Measurements from ENCODE around the gene SLC4A2.
A peak's percentile ranks its signal among the peaks of the same experiment; 100 is the strongest.

The SLC4A2 gene

GRCh38 chr7:151104411-151105235 lies 45.2 kb downstream of the SLC4A2 start:
- H2BK5ac ChIP-seq (ENCODE audit: low read length): no peak overlapping the region
- no peak overlapping the region for H3K9ac ChIP-seq (ENCODE audit: low read depth, low read length, poor library complexity)
- H4K8ac ChIP-seq (ENCODE audit: low read depth, low read length): no peak overlapping the region
- H3K27me3 ChIP-seq (ENCODE audit: control insufficient read depth in 3 of 3, insufficient read depth in 3 of 3, low read depth in 1 of 3, low read length in 3 of 3): no peaks in the 10 kb centered on the region
- H3K79me1 ChIP-seq (ENCODE audit: low read depth, low read length): peaks cover 15% of the 10 kb centered on the region
- H2AK5ac ChIP-seq (ENCODE audit: low read depth, low read length): no peak overlapping the region
- H2BK15ac ChIP-seq (ENCODE audit: low read length): no peak overlapping the region
- no peak overlapping the region for H4K91ac ChIP-seq (ENCODE audit: low read depth, low read length, poor library complexity)
- H3K9me3 ChIP-seq (replicated peaks in 1 of 2; ENCODE audit: control insufficient read depth in 2 of 2, insufficient read depth in 1 of 2, low read depth in 1 of 2, low read length in 2 of 2): no peaks in the 10 kb centered on the region
- H3K4me2 ChIP-seq (ENCODE audit: insufficient read depth, low read length, poor library complexity, severe bottlenecking): no peak overlapping the region
- no peak overlapping the region for H2AFZ ChIP-seq (ENCODE audit: low read length)
- peaks cover 4 to 8% of the 10 kb centered on the region in 2 donors for H3K4me1 ChIP-seq (ENCODE audit: control insufficient read depth in 2 of 2, insufficient read depth in 1 of 2, low read depth in 1 of 2, low read length in 2 of 2)
- no peak overlapping the region for H3K27ac ChIP-seq (replicated peaks; ENCODE audit: low read length)
- H3K4ac ChIP-seq (ENCODE audit: low read length): no peak overlapping the region
- no peak for DNase-seq (ENCODE audit: low spot score)
- no peak overlapping the region for H2BK12ac ChIP-seq (ENCODE audit: low read length)
- H3K18ac ChIP-seq (ENCODE audit: low read length): no peak overlapping the region
- H2BK120ac ChIP-seq (ENCODE audit: low read depth, low read length): no peak overlapping the region
- H3K14ac ChIP-seq (ENCODE audit: low read length): no peak overlapping the region
- H3K36me3 ChIP-seq (replicated peaks in 1 of 2; ENCODE audit: control insufficient read depth in 2 of 2, insufficient read depth in 2 of 2, low read length in 2 of 2): peaks cover 5 to 29% of the 10 kb centered on the region in 2 donors
- H3K4me3 ChIP-seq (ENCODE audit: low read length in 2 of 2): no peak overlapping the region
- no CpG with 5 or more reads among the region's 23 CpGs for WGBS, 2 donors (ENCODE audit: extremely low coverage in 2 of 2, insufficient read length in 2 of 2, insufficient replicate concordance in 1 of 2)
- no peak overlapping the region for H3K23ac ChIP-seq (ENCODE audit: low read depth, low read length, poor library complexity)

- H3K4me1 ChIP-seq (ENCODE audit: control insufficient read depth in 2 of 2, insufficient read depth in 1 of 2, low read depth in 1 of 2, low read length in 2 of 2): peaks cover 0 to 12% of the 10 kb centered on the region in 2 donors
- no peak overlapping the region for H3K4ac ChIP-seq (ENCODE audit: low read length)
- H2AK5ac ChIP-seq (ENCODE audit: low read depth, low read length): peak overlapping the region; percentile 54
- no peak overlapping the region for H2BK120ac ChIP-seq (ENCODE audit: low read depth, low read length)
- no peak overlapping the region for H2BK5ac ChIP-seq (ENCODE audit: low read length)
- no peak overlapping the region for H3K18ac ChIP-seq (ENCODE audit: low read length)
- peaks cover 4 to 27% of the 10 kb centered on the region in 2 donors for H3K36me3 ChIP-seq (replicated peaks in 1 of 2; ENCODE audit: control insufficient read depth in 2 of 2, insufficient read depth in 2 of 2, low read length in 2 of 2)
- H3K4me3 ChIP-seq (ENCODE audit: low read length in 2 of 2): no peak overlapping the region
- H3K9ac ChIP-seq (ENCODE audit: low read depth, low read length, poor library complexity): no peak overlapping the region
- H3K9me3 ChIP-seq (replicated peaks in 1 of 2; ENCODE audit: control insufficient read depth in 2 of 2, insufficient read depth in 1 of 2, low read depth in 1 of 2, low read length in 2 of 2): no peaks in the 10 kb centered on the region
- H3K27me3 ChIP-seq (ENCODE audit: control insufficient read depth in 3 of 3, insufficient read depth in 3 of 3, low read depth in 1 of 3, low read length in 3 of 3): no peaks in the 10 kb centered on the region
- DNase-seq (ENCODE audit: low spot score): no peak
- no peak overlapping the region for H3K27ac ChIP-seq (replicated peaks; ENCODE audit: low read length)
- H2AFZ ChIP-seq (ENCODE audit: low read length): no peak overlapping the region
- no CpG with 5 or more reads among the region's 10 CpGs for WGBS, 2 donors (ENCODE audit: extremely low coverage in 2 of 2, insufficient read length in 2 of 2, insufficient replicate concordance in 1 of 2)
- H3K4me2 ChIP-seq (ENCODE audit: insufficient read depth, low read length, poor library complexity, severe bottlenecking): no peak overlapping the region
- peaks cover 7% of the 10 kb centered on the region for H3K79me1 ChIP-seq (ENCODE audit: low read depth, low read length)
- H3K14ac ChIP-seq (ENCODE audit: low read length): no peak overlapping the region
- H4K8ac ChIP-seq (ENCODE audit: low read depth, low read length): no peak overlapping the region
- no peak overlapping the region for H2BK12ac ChIP-seq (ENCODE audit: low read length)
- H2BK15ac ChIP-seq (ENCODE audit: low read length): no peak overlapping the region
- H4K91ac ChIP-seq (ENCODE audit: low read depth, low read length, poor library complexity): no peak overlapping the region
- H3K23ac ChIP-seq (ENCODE audit: low read depth, low read length, poor library complexity): no peak overlapping the region
These were observed 48.5 kb downstream of the SLC4A2 start for GRCh38 chr7:151107882-151108281.

GRCh38 chr7:151109094-151110048 lies 50.0 kb downstream of the SLC4A2 start:
- H2AFZ ChIP-seq (ENCODE audit: low read length): no peak overlapping the region
- no peak for DNase-seq (ENCODE audit: low spot score)
- no peak overlapping the region for H2BK15ac ChIP-seq (ENCODE audit: low read length)
- peak overlapping the region; percentile 21 for H3K18ac ChIP-seq (ENCODE audit: low read length)
- no peak overlapping the region for H3K4me2 ChIP-seq (ENCODE audit: insufficient read depth, low read length, poor library complexity, severe bottlenecking)
- no peak overlapping the region for H3K27ac ChIP-seq (replicated peaks; ENCODE audit: low read length)
- no peaks in the 10 kb centered on the region for H3K27me3 ChIP-seq (ENCODE audit: control insufficient read depth in 3 of 3, insufficient read depth in 3 of 3, low read depth in 1 of 3, low read length in 3 of 3)
- no peak overlapping the region for H3K4ac ChIP-seq (ENCODE audit: low read length)
- H4K91ac ChIP-seq (ENCODE audit: low read depth, low read length, poor library complexity): no peak overlapping the region
- H3K14ac ChIP-seq (ENCODE audit: low read length): no peak overlapping the region
- H3K36me3 ChIP-seq (replicated peaks in 1 of 2; ENCODE audit: control insufficient read depth in 2 of 2, insufficient read depth in 2 of 2, low read length in 2 of 2): peaks cover 2 to 14% of the 10 kb centered on the region in 2 donors
- WGBS, 2 donors (ENCODE audit: extremely low coverage in 2 of 2, insufficient read length in 2 of 2, insufficient replicate concordance in 1 of 2): no CpG with 5 or more reads among the region's 15 CpGs
- H2AK5ac ChIP-seq (ENCODE audit: low read depth, low read length): no peak overlapping the region
- no peak overlapping the region for H3K4me3 ChIP-seq (ENCODE audit: low read length in 2 of 2)
- peaks cover 7% of the 10 kb centered on the region for H3K79me1 ChIP-seq (ENCODE audit: low read depth, low read length)
- H2BK120ac ChIP-seq (ENCODE audit: low read depth, low read length): no peak overlapping the region
- no peak overlapping the region for H4K8ac ChIP-seq (ENCODE audit: low read depth, low read length)
- no peak overlapping the region for H2BK12ac ChIP-seq (ENCODE audit: low read length)
- H3K23ac ChIP-seq (ENCODE audit: low read depth, low read length, poor library complexity): no peak overlapping the region
- H3K4me1 ChIP-seq (ENCODE audit: control insufficient read depth in 2 of 2, insufficient read depth in 1 of 2, low read depth in 1 of 2, low read length in 2 of 2): peaks cover 11 to 21% of the 10 kb centered on the region in 2 donors
- no peak overlapping the region for H2BK5ac ChIP-seq (ENCODE audit: low read length)
- no peaks in the 10 kb centered on the region for H3K9me3 ChIP-seq (replicated peaks in 1 of 2; ENCODE audit: control insufficient read depth in 2 of 2, insufficient read depth in 1 of 2, low read depth in 1 of 2, low read length in 2 of 2)
- no peak overlapping the region for H3K9ac ChIP-seq (ENCODE audit: low read depth, low read length, poor library complexity)
